HG03139 (cell line): ENCODE data around the gene BOC.

Experiments
- ATAC-seq: cut with Tn5 transposase; IDR thresholded peaks from one replicate; pipeline ENCODE4 v1.9.1; 2021; ENCODE audit not compliant: unreplicated experiment

BOC gene

DNA sequence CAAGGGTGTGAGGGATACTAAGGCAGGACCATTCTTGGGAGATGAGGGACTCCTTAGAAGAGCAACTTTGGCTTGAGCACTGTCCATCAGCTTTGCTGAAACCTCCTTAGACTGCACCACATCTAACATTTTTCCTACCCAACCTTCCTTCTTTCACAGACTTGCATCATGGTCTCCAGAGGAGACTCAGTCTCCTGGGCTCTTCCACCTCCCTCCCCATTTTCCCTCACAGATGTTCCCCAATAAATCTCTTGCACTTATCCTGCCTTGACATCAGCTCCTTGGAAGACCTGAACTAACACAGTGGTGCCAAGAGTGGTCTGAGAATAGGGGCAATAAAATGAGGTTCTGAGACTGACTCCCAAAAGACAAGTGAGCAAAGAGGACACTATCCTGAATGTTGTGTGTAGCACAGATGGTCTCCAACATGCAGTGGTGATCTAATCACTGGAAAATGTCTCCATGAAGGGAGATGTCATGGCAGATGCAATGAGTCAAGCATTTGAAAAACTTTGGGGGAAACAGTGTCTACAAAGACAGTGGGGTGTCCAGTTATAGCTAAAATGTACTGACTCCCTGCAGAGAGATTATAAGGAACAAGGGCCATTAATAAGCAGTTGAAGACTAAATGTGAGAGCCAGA lies 26.0 kb upstream of the BOC start:
- no peak for ATAC-seq

DNA sequence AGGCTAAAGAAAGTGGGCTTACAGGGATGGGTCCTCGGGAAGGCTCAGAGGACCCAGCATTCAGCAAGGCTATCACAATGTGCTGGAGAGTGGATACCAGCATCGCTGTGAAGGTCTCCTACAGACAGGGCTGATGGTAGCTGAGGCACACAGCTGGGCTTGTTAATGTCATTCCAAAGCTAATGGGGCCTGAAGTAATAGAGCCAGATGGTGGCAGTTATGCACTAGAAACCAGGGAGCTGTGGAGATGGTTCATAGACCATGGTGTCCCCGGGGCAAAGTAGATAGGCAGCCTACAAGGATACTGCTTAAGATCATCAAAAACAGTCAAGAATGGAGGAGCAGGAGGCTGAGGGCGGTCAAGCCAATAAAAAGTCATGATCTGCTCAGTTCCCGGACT lies 24.8 kb upstream of the BOC start:
- no peak for ATAC-seq

DNA sequence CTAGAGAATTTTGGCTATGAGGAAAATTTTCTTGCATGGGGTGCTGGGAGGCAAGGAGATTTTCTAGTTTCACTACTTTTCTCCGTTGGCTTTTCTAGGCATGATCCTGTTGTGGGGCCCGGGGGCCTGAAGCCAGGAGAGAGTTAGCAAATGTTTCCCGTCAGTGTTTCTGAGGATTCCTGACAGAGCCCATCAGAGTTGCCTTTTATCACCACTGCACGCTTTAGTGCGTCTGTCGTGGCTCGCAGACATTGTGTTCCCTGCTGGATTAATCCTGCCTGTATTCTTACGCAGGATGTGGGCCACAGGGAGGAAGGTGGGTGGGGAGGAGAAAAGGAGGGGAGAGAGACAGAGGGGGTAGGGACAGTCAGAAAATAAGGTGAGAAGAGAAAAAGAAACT lies 18.1 kb upstream of the BOC start:
- ATAC-seq = no peak

DNA sequence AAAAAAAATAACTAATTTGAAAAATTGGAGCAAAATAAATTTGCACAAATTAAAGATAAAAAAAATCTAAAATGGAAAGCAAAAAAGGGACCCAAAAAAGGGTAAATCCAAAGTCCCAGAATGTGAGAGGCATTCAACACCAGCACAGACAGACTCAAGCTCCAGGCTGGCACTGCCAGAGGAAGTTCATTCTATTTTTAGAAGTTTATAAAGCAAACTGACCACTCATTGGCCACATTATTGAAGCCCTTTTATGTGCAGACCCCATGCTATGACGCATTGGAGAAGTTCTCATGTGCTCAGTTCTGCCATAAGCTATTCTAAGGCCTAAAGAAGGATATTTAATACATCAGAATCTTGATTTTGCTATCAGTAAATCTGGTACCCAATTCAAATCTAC lies 17.6 kb upstream of the BOC start:
- no peak for ATAC-seq

DNA sequence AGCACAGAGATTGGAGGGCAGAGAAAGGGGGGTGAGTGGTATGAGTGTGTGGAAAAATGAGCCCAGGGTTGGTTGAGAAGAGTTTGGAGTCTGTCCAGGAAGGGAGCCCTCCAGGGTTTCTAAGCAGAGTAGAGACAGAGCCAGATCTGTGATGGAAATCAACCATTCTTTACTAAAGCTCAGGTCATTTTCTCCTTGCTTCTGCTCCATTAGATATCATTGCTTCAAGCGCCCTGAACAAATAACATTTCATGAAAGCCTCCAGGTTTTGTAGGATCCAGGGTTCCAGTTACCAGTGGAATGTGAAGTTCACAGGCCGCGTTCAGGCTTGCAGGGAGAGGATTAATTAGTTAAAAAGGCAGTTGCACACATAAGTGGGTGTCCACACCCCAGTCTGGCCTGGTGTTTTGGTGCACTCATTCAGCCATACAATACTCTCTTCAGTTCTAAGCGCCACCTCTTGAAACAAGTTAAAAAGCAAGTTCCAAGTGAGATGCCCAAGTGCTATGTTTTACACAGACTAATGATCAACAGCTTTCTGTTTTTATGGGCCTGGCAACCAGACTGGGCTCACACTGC lies 16.4 kb upstream of the BOC start:
- no peak for ATAC-seq

DNA sequence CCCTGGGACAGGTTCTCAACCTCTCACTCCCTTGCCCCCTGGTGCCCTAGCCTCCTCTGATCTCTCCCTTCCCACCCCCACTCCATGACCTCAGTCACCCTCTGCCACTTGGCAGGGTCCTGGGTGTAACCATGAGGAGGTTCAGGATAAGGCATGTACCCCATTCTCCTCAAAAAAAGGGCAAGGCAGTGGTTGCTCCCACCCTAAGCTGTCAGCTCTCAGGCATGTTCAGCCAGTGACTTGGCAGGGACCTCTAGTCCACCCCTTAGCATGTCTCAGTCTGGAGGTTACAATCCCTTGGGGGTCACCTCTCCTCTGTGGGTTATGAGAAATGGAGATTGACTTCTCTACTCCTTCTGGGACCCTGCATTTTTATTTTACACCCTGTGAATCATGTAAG lies 11.0 kb upstream of the BOC start:
- ATAC-seq = no peak

DNA sequence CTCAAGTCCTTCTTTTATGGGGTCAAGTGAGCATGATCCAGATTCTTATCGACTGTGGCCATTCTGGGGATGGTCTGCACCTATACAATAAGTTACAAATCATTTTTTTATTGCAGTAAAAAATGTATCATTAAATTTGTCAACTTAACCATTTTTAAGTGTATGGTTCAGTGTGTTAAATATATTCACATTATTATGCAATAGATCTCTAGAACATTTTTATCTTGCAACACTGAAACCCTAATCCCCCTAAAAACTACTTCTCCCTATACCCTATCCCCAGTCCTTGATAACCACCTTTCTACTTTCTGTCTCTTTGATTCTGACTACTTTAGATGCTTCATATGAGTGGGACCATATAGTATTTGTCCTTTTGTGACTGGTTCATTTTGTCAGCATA lies 10.4 kb upstream of the BOC start:
- ATAC-seq = no peak

DNA sequence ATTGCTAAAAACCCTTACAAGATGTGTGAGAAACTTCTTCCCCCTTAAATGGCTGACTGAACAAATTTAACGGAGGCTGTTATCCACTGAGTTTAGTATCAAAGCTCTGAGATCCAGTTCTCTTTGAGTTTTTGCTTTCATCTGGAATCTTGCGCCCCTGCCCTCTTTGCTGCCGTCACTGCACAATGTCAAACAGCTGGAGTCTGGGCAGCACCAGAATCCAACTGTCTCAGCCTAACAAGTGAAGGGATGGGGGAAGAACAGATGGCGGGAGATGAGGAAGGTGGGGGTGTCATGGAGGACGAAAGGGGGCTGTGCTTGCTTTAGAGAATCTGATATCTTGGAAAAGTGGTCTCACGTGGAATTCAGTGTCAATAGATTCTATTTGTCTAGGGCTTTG lies 7.0 kb upstream of the BOC start:
- no peak for ATAC-seq

DNA sequence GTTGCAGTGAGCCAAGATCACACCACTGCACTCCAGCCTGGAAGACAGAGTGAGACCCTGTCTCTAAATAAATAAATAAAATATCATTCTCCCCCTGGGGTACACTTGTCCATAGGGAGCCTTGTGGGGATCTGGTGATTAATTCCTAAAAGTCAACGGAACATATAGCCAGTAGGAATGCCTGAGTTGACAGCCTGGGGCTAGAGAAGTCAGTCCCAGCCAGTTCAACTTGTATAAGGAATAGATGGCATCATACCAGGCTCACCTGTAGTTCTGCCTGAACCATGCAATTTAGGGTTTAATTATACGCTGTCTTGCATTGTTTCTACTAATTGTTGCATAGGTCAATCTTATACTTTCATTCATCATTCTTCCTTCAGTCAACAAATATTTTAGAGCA lies 5.9 kb upstream of the BOC start:
- no peak for ATAC-seq

DNA sequence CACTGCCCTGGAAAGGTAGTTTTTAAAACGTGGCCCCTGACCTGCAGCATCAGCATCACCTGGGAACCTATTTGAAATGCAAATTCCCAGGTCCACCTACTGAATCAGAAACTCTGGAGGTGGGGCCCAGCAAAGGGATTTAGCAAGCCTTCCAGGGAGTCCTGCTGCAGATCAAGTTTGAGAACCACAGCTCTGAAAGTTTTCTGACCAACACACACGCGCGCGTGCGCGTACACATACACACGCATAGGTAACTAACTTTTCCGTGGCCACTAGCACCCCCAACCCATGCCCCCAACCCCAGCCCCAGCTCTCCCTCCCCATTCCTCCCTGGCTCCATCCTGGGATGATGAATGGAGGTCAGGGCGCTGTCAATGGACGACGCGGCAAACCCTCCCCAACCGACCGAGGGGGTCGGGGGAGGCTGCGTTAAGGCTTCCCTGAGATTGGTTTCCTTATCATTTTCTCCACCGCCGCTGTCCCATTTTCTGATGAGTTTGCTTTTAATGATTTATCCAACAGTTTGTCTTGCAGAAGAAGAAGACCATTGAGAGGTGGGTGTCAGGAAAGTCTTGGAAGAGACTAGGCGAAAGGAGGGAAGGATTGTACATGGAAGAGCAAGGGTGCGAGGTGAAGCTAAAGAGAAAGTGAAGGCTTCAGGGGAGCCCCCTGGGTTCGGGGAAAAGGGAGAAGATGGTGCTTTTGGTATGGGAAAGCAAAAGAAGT lies 590 bp upstream of the BOC start:
- no peak for ATAC-seq

DNA sequence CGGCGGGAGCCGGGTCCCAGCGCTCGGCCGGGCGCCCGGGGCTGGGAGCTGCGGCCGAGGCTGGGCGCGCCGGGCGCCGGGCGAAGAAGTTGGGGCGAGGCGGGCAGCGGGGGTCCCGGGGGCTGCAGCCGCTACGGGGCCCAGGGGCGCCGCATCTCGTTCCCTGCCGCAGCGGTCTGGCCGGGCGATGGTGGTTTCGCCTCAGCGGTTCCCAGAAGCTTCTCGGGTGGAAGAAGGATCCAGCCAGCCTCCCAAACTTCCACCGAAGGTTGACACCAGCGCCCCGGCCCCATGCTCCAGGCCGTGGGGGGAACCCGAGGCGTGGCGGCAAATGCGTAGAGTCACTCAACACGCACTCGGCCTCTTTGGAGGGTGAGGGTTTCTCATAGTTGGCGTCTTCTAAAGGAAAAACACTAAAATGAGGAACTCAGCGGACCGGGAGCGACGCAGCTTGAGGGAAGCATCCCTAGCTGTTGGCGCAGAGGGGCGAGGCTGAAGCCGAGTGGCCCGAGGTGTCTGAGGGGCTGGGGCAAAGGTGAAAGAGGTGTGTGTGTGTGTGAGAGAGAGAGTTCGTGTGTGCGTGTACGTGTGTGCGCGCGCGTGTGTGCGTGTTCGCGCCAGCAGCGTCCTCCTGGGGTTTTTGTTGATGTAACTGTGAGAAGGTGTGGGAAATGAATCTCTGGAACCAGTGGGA lies 940 bp downstream of the BOC start:
- no peak for ATAC-seq

DNA sequence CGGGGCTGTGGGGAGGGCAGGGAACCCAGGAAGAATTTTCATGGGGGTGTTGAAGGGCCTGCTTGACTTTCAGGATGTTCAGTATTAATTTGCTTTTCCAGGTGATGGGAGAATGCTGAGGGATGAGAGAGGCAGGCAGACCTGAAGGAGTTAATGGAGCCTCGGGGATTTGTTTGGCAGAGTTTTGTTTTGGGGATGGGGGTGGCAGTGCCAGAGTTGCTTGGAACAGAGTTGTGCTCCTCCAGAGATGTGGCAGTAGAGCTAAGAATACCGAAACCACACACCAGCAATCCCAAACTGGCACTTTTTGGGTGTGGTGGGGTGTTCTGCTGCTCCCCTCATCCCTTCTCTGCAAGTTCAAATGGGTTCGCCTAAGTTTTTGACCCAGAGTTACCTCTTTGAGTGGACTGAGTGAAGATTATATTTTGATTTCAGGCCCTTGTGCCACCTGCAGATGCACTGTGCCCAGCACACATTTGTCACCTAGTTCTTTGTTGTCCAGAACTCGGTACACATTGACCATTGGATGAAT lies 1.6 kb downstream of the BOC start:
- no peak for ATAC-seq

DNA sequence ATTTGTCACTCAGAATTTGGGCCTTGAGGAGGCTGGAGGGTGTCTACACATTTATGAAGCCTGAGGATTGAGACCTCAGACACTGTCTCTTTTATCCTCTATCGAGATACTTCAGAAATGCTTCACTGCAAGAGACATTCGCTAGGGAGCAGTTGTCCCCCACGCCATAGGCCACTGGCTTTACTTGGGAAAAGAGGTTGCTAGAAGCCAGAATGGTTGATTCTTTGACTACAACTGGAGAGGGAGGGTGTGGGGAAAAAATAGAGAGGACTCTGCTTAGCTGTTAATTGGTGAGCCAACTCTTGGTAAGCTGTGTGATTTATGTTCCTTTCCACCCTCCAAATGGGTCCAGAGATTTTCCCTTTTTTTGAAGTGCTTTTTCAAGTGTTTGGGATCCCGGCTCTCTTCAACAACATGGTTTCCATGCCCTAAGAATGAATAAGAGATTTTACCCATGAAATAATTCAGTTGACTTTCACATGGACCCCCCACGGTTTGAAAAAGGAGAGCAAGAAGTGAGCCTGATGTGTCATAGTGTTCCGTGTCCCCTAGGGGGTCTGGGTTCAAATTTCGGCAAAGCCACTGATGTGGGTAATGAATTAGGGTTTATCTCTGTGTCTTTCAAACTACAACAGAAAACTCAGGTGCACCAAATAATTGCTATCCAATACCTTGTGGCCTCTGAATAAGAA lies 2.7 kb downstream of the BOC start:
- no peak for ATAC-seq

DNA sequence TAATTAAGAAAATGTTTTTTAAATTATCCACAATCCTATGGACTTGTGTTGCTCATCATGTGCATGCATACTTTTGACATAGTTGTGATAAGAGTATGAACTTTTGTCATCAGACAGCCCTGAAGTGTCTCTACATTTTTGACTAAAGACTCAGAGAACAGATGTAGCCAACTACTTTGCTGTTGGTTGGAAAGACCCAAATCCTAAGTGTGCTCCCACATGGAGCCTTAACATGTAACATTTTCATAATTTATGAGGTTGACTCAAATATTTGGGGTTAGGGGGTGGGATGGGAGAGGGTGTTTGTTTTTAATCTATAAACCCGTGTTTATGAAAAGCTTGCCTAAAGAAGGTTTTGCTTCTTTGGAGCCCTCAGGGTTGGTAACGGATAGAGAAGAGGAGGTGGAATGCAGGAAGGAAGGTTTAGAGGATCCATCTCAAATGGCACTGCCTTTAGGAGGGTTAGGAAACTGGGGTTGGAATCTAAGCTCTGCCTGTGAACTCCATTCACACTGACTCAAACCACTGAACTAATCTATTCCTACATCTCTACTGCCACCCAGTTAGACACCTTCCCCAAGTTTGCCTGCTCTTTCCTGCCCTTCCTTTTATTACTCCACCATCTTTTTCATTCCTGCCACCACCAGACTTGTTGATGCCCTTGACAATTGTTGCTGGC lies 3.7 kb downstream of the BOC start:
- no peak for ATAC-seq

DNA sequence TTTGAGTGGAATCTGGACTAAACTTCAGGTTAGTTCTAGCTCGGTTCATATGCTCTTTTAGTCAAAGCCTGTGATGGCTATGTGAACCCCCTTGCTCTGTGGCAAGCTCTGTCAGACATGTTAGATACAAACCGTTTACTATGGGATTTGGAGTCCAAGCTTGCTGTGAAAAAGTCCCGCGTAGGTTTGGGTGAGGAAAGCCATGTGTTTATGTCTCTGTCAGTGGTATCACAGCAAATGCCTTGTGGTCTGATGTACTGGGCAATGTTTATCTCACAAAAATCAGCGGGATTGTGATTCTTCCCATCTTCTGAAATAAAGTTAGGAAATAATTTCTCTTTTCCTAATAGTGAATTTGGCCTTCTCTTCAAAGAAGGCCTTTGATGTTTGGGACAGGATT lies 5.0 kb downstream of the BOC start:
- ATAC-seq = no peak

DNA sequence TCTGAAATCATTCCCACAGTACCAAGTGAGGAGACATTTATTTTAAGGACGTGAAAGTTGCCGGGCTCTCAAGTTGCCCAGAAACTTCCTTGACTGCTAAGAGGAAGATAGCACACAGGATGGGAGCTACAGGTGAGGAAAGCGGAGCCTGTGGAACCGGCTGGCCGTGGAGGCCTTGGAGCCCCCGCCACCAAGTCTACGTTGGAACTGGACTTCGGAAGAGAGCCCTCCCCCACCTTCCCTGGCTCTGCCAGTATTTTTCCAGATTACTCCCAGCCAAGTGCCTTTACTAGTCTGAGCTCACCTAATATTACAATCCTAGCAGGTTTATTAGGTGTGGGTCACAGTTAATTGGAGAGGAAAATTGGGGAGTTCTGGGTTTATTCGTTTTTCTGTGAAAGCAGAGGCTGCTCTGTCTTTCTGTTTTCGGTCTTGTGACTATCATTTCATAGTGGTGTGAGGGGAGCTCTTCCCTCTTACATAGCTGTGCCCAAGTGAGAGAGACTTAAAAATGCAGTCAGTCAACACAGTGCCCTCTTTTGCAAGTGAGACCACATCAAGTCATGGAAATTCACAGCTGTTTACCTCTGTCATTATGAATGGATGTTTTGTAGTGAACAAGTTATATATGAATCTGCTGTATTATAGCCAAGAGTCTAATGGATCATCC lies 6.8 kb downstream of the BOC start:
- no peak for ATAC-seq

DNA sequence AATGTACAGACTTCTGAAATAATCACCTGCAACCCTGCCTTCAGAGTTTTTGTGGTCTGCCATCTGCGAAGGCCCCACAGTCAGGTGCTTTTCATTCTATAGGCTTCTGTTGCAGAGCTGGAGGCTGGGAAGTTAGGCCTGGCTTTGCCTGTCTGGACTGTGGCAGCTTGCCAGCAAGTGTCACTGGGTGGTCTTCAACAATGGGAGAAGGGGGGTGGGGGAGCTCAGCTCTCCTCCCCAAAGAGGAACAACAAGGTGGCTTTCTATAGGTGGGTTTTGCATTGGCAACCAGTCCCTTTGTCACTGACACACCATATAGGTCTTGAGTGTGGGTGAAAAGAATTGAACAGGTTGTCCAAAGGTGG lies 7.3 kb downstream of the BOC start:
- no peak for ATAC-seq

DNA sequence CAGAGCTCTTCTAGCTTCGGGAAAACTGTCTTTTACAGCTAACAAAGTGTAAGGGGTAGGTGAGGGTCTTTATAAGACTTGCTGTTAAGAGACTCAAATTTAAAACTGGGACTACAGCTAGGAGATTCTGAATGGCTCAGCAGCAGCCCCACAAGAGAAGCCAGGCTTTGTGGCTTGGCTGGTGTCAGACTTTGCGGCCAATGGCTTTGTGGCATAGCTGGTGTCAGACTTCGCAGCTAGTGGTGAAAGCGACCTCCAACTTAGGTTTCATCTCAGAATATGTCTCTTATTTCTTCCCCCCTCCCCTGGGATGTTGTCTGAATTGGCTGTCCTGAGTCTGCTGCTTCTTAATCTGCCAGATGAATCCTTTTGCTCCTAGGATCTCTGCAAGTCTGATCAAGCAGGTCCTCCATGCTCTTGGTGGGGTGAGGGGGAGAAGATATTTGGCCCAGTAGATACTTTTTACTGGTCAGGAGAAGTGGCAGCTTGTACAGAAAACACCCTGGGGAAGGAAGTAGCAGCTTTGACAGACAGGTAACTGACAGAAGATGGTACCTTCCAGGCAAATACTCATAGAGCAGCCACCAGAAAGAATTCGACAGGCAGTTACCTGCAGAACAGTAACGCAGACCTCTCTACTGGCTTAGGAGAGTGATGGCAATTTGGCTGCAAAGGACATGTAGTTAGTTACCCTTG lies 8.4 kb downstream of the BOC start:
- ATAC-seq = no peak

DNA sequence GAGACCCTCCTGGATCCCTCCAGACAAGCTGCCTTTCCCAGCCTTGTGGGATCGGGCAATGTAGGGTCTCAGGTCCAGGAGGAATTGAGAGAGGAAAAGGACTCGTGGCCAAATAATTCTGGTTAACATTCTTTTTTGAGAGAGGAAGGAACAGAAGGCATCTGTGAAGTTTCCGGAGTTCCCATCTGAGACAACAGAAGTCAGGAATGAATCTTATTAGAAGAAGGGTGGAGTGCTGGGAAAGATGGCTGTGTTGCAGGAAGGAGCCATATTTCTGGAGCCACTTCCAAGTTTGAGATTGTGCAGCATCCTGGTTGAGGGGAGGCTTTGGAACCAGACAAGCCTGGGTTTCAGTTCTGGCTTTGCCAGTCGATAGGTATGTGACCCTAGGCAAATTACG lies 9.4 kb downstream of the BOC start:
- ATAC-seq = no peak
